HG02610 (cell line): ENCODE measurements around the gene TIPARP.
A peak's percentile ranks its signal among the peaks of the same experiment; 100 is the strongest.
"Not testable (repeated sequence)": the region's sequence is repeated elsewhere in the genome, so short reads cannot be mapped to it uniquely, and the experiment has no call there.

Experiments used
- ATAC-seq: cut with Tn5 transposase; IDR thresholded peaks from one replicate; pipeline ENCODE4 v1.9.1; 2021; ENCODE audit warnings: mild to moderate bottlenecking, moderate library complexity; ENCODE audit not compliant: unreplicated experiment

TIPARP gene

DNA sequence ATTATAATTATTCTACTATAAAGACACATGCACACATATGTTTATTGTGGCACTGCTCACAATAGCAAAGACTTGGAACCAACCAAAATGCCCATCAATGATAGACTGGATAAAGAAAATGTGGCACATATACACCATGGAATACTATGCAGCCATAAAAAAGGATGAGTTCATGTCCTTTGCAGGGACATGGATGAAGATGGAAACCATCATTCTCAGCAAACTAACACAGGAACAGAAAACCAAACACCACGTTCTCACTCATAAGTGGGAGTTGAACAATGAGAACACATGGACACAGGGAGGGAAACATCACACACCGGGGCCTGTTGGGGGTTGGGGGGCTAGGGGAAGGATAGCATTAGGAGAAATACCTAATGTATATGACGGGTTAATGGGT is 62.7 kb downstream of the TIPARP start:
- not testable (repeated sequence) for ATAC-seq

DNA sequence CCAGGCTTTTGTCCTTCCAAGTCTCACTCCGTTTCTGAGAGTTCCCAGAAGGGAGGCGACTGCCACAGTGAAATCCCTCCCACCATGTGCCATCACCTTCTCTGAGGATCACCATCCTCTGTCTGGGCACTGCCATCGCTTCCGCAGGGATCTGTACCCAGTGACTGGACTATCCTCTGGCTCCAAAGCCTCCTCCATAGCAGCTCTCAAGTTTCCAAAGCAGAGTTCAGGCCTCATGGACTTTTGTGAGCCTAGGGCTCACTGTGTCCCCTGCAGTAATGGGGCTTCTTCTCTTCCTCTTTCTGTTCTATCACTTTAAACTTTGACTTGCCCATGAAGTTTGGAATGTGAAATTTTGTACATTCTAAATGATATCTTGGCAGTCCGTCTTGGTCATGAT is 63.9 kb downstream of the TIPARP start:
- ATAC-seq: no peak

DNA sequence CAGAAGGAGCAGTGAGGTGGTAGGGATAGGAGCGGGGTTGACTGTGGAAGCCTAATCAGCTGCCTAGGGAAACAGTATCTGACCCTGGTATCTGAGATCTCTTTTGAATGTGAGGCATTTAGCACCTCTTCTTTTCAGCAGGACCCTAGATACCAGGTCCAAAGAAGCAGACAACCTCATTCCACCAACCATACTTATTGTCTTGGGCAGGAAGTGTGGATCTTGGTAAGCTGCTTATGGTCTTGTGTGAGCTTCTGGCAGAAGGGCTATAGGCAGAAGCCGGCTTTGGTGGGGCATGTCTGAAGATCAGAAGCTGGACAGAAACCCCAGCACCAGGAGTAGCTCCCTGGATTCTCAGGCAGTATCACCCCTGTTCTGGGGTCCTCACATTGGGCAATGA is 65.6 kb downstream of the TIPARP start:
- no peak for ATAC-seq

GRCh38 chr3:156740581-156740980 is 66.2 kb downstream of the TIPARP start:
- ATAC-seq: not testable (repeated sequence)

DNA sequence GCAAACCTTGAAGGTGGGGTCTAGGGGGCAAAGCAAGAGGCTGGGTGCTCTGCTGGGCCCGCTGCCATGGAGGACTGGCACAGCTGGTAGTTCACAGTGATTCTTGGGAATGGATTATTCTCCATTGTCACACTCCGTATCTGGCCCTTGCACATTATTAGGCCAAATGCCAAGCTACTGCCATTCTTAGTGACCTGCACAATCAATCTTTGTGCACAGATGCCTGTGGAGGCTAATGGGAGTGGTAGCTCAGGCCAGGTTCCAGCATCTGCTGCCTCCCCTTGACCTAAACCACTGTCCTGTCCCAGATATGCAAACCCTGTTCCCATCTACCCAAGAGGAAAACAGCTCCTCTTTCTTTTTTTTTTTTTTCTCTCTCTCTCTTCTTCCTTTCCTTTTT is 67.5 kb downstream of the TIPARP start:
- no peak for ATAC-seq

GRCh38 chr3:156742401-156742800 is 68.0 kb downstream of the TIPARP start:
- no peak for ATAC-seq

- no peak for ATAC-seq
Observed at GRCh38 chr3:156743859-156744258, 69.5 kb downstream of the TIPARP start.

DNA sequence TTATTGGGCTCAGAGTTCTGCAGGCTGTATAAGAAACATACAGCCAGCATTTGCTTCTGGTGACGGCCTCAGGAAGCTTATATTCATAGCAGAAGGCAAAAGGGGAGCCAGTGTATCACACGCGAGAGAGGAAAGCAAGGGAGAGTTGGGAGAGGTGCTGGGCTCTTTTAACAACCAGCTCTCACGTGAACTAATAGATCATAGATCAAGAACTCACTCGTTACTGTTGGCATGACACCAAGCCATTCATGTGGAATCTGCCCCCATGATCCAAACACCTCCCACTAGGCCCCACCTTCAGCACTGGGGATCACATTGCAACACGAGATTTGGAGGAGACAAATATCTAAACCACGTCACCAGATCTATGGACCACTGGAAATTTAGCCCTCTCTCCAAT is 70.2 kb downstream of the TIPARP start:
- ATAC-seq: no peak

DNA sequence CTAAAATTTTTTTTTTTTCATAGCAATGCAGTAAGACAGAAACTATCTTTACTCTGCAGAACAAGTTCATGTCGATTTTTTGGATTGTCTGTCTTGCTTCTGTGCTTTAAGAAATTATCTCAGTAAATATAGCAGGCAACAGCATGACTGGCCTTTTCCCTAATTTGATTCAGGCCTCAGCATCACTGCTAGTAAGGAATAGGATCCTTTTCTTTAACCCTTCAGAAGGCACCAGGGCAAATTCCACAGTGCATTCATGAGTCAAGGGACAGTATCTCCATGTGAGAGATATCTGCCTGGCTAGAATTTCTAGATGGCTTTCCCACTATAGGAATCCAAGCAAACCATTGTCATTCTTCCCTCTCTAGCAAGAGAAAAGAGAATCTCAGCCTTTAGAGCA is 71.4 kb downstream of the TIPARP start:
- ATAC-seq: no peak

- ATAC-seq: no peak
Observed at GRCh38 chr3:156747046-156747445, 72.7 kb downstream of the TIPARP start.

GRCh38 chr3:156749244-156749643 is 74.9 kb downstream of the TIPARP start:
- no peak for ATAC-seq

DNA sequence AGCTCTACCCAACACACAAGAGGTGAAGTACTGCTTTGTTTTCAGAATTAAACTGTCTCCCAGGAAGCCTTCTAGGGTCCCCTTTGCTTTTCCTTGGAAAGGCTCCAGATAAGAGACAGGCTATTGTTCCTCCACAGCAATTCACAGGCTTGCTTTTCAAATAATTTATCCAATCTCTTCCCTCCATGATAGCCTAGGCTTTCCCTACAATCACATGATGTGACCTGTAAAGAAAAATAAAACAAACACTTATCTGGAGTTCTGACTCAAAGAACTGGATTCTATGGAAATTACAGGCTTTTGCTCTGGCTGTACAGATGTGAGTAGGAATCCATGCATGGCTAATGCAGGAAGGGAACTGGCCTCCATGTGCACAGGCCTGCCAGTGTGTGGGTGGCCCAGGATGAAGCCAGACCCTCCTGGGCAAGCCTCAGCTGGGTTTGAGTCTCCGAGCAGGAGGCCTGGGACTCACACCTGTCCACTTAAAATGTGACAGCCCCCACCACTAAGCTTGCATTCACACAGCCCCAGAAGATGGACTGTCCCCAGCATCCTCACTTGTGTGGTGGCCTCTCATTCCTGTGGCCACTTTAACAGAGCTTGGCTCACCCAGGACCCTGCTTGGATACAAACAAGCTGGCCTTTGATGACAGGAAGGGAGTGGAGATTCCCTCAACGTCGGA is 75.9 kb downstream of the TIPARP start:
- peak; percentile 23 for ATAC-seq

- peak; percentile 54 for ATAC-seq
Observed at GRCh38 chr3:156750874-156751245, 76.5 kb downstream of the TIPARP start.

DNA sequence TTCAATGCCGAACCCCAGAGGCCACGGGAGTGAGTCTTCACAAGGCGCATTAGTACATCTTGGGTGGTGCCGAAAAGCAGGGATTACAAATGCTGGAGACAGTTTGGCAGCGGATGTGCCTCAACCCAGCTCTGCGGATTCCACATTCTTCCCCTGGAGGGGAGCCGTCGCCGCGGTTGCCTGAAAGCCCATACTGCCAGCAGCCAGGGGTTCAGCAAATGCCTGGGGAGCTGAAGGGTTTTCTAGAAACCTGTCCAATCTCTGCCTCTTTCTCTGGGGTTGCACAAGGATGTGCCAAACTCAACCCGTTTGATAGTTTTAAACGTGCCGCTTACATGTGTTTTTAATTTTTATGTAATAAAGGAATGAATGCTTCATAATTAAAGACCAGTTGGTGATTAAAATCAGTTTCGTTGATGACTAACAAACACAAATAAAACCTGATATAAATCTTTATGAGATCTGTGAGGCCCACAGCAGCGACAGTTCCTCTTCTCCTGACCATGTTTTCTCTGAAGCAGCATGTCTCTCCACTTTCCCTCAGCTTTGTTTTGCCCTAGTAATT is 77.2 kb downstream of the TIPARP start:
- ATAC-seq: no peak
